ENCODE data around the gene SETD9. TPM values are rescaled to one million over a fixed set of nuclear protein-coding genes. Genes with fewer than 3 reads are reported as not detected.

Gene SETD9
- total and polyA plus RNA-seq, 9 of the 15 experiments (the other 6 are each of a cell fraction or from before 2014, with no cell fraction given): 10.8 to 32.6 (median 19.8) TPM

- no peak for TF ChIP-seq WHSC1 (IDR thresholded peaks at IDR 0.05; ENCODE audit: low read length)
- TF ChIP-seq SMAD1 (IDR thresholded peaks at IDR 0.05; ENCODE audit: low read depth, low read length, partially characterized antibody): no peak
- no peak for TF ChIP-seq ZNF224 (CRISPR knock-in tag; IDR thresholded peaks at IDR 0.05)
- TF ChIP-seq ZNF740 (CRISPR knock-in tag; IDR thresholded peaks at IDR 0.05): no peak
- no peak for TF ChIP-seq ZNF740 (tag; IDR thresholded peaks at IDR 0.05)
- no peak for TF ChIP-seq PHTF2 (CRISPR knock-in tag; IDR thresholded peaks at IDR 0.05)
- Histone ChIP-seq H4K20me1 (replicated peaks; ENCODE audit: control insufficient read depth, insufficient read depth, low read length) (no peaks in the 10 kb centered on the region; the same call in 1 of the 2 replicates), H3K36me3 (ENCODE audit: control insufficient read depth, insufficient read depth, low read length) (peaks cover 7% of the 10 kb centered on the region), H2AFZ (ENCODE audit: low read depth, low read length) (no peak overlapping the region), H3K4me3 (no peak overlapping the region), H3K9ac (ENCODE audit: insufficient read depth in 1 of 2, low read depth in 2 of 2, low read length in 2 of 2) (no peak overlapping the region), H3K27me3 (ENCODE audit: control insufficient read depth in 2 of 2, insufficient read depth in 2 of 2, low read length in 2 of 2) (peaks cover 6 to 11% of the 10 kb centered on the region in 2 experiments; a peak in 4 of 5 replicates), H3K4me1 (replicated peaks in 1 of 2; ENCODE audit: control insufficient read depth in 2 of 2, insufficient read depth in 2 of 2, low read length in 2 of 2) (peaks cover 7 to 17% of the 10 kb centered on the region in 2 experiments; a peak in 4 of 5 replicates), H3K79me2 (ENCODE audit: control insufficient read depth, insufficient read depth, low read length) (peaks cover 19% of the 10 kb centered on the region), H3K4me2 (ENCODE audit: insufficient read depth, low read length) (no peak overlapping the region), H3K9me3 (replicated peaks; ENCODE audit: control insufficient read depth, insufficient read depth, low read depth, low read length) (no peaks in the 10 kb centered on the region), H3K9me1 (ENCODE audit: control insufficient read depth, insufficient read depth, low read length) (no peaks in the 10 kb centered on the region), H3K27ac (ENCODE audit: extremely low read depth, low read depth, low read length) (no peak overlapping the region)
- ChIA-PET POLR2A (interaction anchor here (0.6 to 1.3 kb wide), 2 partner anchors 10 to 166 kb away, joined by 3 read pairs; no protein-coding TSS in a partner anchor), CTCF (ENCODE audit: low intra/inter-chr PET ratio) (no interaction called here)
- BruUV-seq (replicated peaks): no TSS peak
- intact Hi-C loops (cut with micrococcal nuclease) (loop anchor here (5.0 kb wide), 1 partner anchor 47 kb away; the partner anchor contains the start of gene SETD9), in situ Hi-C loops (cut with MboI) (no loop called here)
- ATAC-seq: no peak
- FAIRE-seq: no peak
- DNase-seq (ENCODE audit: extremely low read depth in 1 of 4, low spot score in 3 of 4): no peak
- 7% methylated on average over 1 of the region's 1 CpG for WGBS (ENCODE audit: insufficient coverage, low coverage, missing lambda C conversion rate)
Observed at GRCh38 chr5:56954262-56954661, 44.9 kb downstream of the SETD9 start.

Measured in K562 (cell line).